ENCODE measurements around the gene CDKL1. TPM values are rescaled to one million over a fixed set of nuclear protein-coding genes. Genes with fewer than 3 reads are reported as not detected.

Gene CDKL1
- total RNA-seq, 1 experiment from 2014 or later, result 2.4 TPM

- Histone ChIP-seq H3K36me3 (ENCODE audit: low read depth) (no peaks in the 10 kb centered on the region), H3F3A (ENCODE audit: insufficient read depth, low read depth) (no peaks in the 10 kb centered on the region; the same call in 1 of the 2 replicates), H3K4me2 (no peak overlapping the region), H3K9me3 (ENCODE audit: insufficient read depth, low read depth) (peaks cover 4% of the 10 kb centered on the region; the same call in 1 of the 2 replicates), H3K4me3 (no peak overlapping the region), H3K9me2 (ENCODE audit: insufficient read depth) (no peaks in the 10 kb centered on the region), H2AFZ (no peak overlapping the region), H3K27me3 (ENCODE audit: insufficient read depth, low read depth) (no peaks in the 10 kb centered on the region), H3K4me1 (replicated peaks; ENCODE audit: insufficient read depth) (peaks cover 13% of the 10 kb centered on the region), H4K20me1 (ENCODE audit: insufficient read depth) (no peaks in the 10 kb centered on the region), H3K27ac (no peak overlapping the region), H3K79me2 (ENCODE audit: low read depth) (no peaks in the 10 kb centered on the region)
- no TSS peak for BruUV-seq (replicated peaks)
- DNase-seq, result no peak
- POLR2A ChIA-PET (ENCODE audit: unreplicated experiment), result no interaction called here
- TF ChIP-seq EZH2 (IDR thresholded peaks at IDR 0.05; ENCODE audit: low read depth), result no peak
- no peak for TF ChIP-seq CTCF (conservative IDR thresholded peaks at IDR 0.05)
- intact Hi-C loops (cut with micrococcal nuclease; ENCODE audit: unreplicated experiment), result no loop called here
- CTCF ChIA-PET, result interaction anchor here (0.7 kb wide), 1 partner anchor 518 kb away, joined by 5 read pairs; no protein-coding TSS in a partner anchor
These were observed 45.7 kb downstream of the CDKL1 start for GRCh38 chr14:50350975-50351374.

GRCh38 chr14:50348933-50349332 lies 47.7 kb downstream of the CDKL1 start:
- no peaks in the 10 kb centered on the region for H3F3A ChIP-seq (ENCODE audit: insufficient read depth, low read depth)
- no peak overlapping the region for H2AFZ ChIP-seq
- no peaks in the 10 kb centered on the region for H3K36me3 ChIP-seq (ENCODE audit: low read depth)
- H3K27ac ChIP-seq, result no peak overlapping the region
- peaks cover 13% of the 10 kb centered on the region for H3K4me1 ChIP-seq (replicated peaks; ENCODE audit: insufficient read depth)
- no peaks in the 10 kb centered on the region for H3K79me2 ChIP-seq (ENCODE audit: low read depth)
- ChIA-PET POLR2A (ENCODE audit: unreplicated experiment) (no interaction called here), CTCF (no interaction called here)
- H3K9me2 ChIP-seq (ENCODE audit: insufficient read depth), result no peaks in the 10 kb centered on the region
- H3K27me3 ChIP-seq (ENCODE audit: insufficient read depth, low read depth), result no peaks in the 10 kb centered on the region
- intact Hi-C loops (cut with micrococcal nuclease; ENCODE audit: unreplicated experiment), result loop anchor here (10.0 kb wide), 1 partner anchor 96 kb away; no protein-coding TSS in a partner anchor
- no TSS peak for BruUV-seq (replicated peaks)
- no peak overlapping the region for H3K4me3 ChIP-seq
- H4K20me1 ChIP-seq (ENCODE audit: insufficient read depth), result no peaks in the 10 kb centered on the region
- H3K9me3 ChIP-seq (ENCODE audit: insufficient read depth, low read depth), result peaks cover 4% of the 10 kb centered on the region; the same call in 1 of the 2 replicates
- DNase-seq, result no peak
- TF ChIP-seq EZH2 (IDR thresholded peaks at IDR 0.05; ENCODE audit: low read depth) (no peak), CTCF (conservative IDR thresholded peaks at IDR 0.05) (no peak)
- no peak overlapping the region for H3K4me2 ChIP-seq

GRCh38 chr14:50347521-50347920 lies 49.2 kb downstream of the CDKL1 start:
- Histone ChIP-seq H4K20me1 (ENCODE audit: insufficient read depth) (no peaks in the 10 kb centered on the region), H3K9me3 (ENCODE audit: insufficient read depth, low read depth) (peaks cover 4% of the 10 kb centered on the region; the same call in 1 of the 2 replicates), H3K79me2 (ENCODE audit: low read depth) (no peaks in the 10 kb centered on the region), H2AFZ (peak overlapping the region; percentile 74), H3K4me3 (no peak overlapping the region), H3F3A (ENCODE audit: insufficient read depth, low read depth) (no peaks in the 10 kb centered on the region), H3K27ac (peak overlapping the region; percentile 74), H3K36me3 (ENCODE audit: low read depth) (no peaks in the 10 kb centered on the region), H3K27me3 (ENCODE audit: insufficient read depth, low read depth) (no peaks in the 10 kb centered on the region), H3K4me1 (replicated peaks; ENCODE audit: insufficient read depth) (peaks cover 13% of the 10 kb centered on the region), H3K4me2 (peak overlapping the region; percentile 34), H3K9me2 (ENCODE audit: insufficient read depth) (no peaks in the 10 kb centered on the region)
- TF ChIP-seq EZH2 (IDR thresholded peaks at IDR 0.05; ENCODE audit: low read depth), result no peak
- no peak for TF ChIP-seq CTCF (conservative IDR thresholded peaks at IDR 0.05)
- ChIA-PET CTCF (interaction anchor here (0.6 kb wide), 1 partner anchor 185 kb away, joined by 3 read pairs; the partner anchor contains the start of gene MAP4K5), POLR2A (ENCODE audit: unreplicated experiment) (interaction anchor here (0.6 kb wide), 1 partner anchor 68 kb away, joined by 3 read pairs; no protein-coding TSS in a partner anchor)
- intact Hi-C loops (cut with micrococcal nuclease; ENCODE audit: unreplicated experiment), result loop anchor here (10.0 kb wide), 1 partner anchor 97 kb away; no protein-coding TSS in a partner anchor
- DNase-seq, result peak; percentile 25 to 76
- BruUV-seq (replicated peaks), result no TSS peak
